MM.1S (cell line): ENCODE measurements around the gene ASMTL.

Experiments used
- CTCF ChIP-seq: fragments of 300-600 bp; sonication (generic); IDR thresholded peaks from 2 replicates; pipeline ENCODE4 v1.5.1; 2016; ENCODE audit warnings: antibody characterized with exemption, low read length, mixed read lengths
- EZH2 ChIP-seq: fragments of 300-600 bp; sonication (generic); optimal IDR thresholded peaks from 2 replicates; pipeline ENCODE3; 2017; ENCODE audit warnings: low read depth, mild to moderate bottlenecking, antibody characterized with exemption, low read length, mixed read lengths
- EZH2phosphoT487 ChIP-seq: fragments of 300-600 bp; sonication (generic); IDR thresholded peaks from 2 replicates; pipeline ENCODE4 v1.6.1; 2018; ENCODE audit warnings: antibody characterized with exemption, low read length

- TF ChIP-seq EZH2 (no peak), CTCF (no peak), EZH2phosphoT487 (no peak)
These were observed 3.2 kb upstream of the ASMTL start for GRCh38 chrX:1455948-1456280.
